ENCODE data around the gene LMNA.
"Not testable (repeated sequence)": the region's sequence is repeated elsewhere in the genome, so short reads cannot be mapped to it uniquely, and the experiment has no call there.

Gene LMNA

GRCh38 chr1:156070548-156070947, 44.0 kb upstream of the LMNA start:
- POLR2A ChIA-PET = no interaction called here
- DNase-seq (ENCODE audit: extremely low spot score) = no peak
- CTCF ChIA-PET = no interaction called here
- TF ChIP-seq, protein P1, sequence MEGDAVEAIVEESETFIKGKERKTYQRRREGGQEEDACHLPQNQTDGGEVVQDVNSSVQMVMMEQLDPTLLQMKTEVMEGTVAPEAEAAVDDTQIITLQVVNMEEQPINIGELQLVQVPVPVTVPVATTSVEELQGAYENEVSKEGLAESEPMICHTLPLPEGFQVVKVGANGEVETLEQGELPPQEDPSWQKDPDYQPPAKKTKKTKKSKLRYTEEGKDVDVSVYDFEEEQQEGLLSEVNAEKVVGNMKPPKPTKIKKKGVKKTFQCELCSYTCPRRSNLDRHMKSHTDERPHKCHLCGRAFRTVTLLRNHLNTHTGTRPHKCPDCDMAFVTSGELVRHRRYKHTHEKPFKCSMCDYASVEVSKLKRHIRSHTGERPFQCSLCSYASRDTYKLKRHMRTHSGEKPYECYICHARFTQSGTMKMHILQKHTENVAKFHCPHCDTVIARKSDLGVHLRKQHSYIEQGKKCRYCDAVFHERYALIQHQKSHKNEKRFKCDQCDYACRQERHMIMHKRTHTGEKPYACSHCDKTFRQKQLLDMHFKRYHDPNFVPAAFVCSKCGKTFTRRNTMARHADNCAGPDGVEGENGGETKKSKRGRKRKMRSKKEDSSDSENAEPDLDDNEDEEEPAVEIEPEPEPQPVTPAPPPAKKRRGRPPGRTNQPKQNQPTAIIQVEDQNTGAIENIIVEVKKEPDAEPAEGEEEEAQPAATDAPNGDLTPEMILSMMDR (IDR thresholded peaks at IDR 0.05; ENCODE audit: control extremely low read depth, extremely low read depth, low read depth, missing control alignments) = no peak

DNA sequence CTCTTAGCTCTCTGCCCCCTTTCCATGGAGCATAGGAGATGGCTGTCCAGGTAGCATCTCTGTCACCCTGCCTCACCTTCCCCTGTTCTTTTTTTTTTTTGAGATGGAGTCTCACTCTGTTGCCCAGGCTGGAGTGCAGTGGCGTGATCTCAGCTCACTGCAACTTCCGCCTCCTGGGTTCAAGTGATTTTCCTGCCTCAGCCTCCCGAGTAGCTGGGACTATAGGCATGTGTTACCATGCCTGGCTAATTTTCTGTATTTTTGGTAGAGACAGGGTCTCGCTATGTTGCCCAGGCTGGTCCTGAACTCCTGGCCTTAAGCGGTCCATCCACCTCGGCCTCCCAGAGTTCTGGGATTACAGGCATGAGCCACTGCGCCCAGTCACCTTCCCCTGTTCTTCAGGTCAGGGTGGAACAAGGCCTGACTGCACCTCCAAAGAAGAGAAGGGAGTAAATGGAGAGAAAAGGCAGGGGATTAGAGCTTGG, 43.1 kb upstream of the LMNA start:
- DNase-seq (ENCODE audit: extremely low spot score); POLR2A ChIA-PET: not testable (repeated sequence)
- CTCF ChIA-PET = interaction anchor here (1.3 kb wide), 1 partner anchor 58 kb away, joined by 3 read pairs; no protein-coding TSS in a partner anchor

- ChIA-PET POLR2A (no interaction called here), CTCF (interaction anchor here (1.1 to 1.3 kb wide), 2 partner anchors 58 to 134 kb away, joined by 3 read pairs; no protein-coding TSS in a partner anchor)
- DNase-seq (ENCODE audit: extremely low spot score) = no peak
- TF ChIP-seq, protein P1 (IDR thresholded peaks at IDR 0.05; ENCODE audit: control extremely low read depth, extremely low read depth, low read depth, missing control alignments) = no peak
Measured at GRCh38 chr1:156072251-156072650, 42.3 kb upstream of the LMNA start.

DNA sequence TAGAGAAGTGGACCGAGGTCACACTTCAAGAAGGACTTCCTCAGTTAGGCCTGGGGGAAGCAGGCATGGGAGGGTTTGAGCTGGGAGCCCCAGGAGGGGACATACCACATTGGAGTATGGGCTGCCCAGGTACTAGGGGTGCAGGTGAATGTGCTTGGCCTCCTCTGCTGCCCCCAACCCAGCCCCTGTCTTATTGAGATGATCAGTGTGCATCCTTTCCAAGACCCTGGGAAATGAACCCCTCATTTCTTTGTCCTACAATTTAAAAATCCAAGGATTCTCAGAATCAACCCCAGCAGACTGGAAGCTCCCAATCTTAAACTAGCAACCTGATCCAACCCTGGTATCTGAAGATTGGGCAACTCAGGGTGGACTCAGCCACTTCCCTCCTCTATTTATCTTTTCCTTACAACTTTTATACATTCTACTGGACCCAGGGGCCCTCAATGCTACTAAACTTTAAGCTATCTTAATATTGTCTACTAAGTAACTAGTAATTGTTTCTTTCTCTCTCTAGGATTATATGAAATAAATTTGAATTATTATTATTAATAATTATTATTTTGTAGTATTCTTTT, 41.3 kb upstream of the LMNA start:
- CTCF ChIA-PET = interaction anchor here (1.0 to 1.2 kb wide), 4 partner anchors 8 to 246 kb away, joined by 3 read pairs; no protein-coding TSS in a partner anchor

GRCh38 chr1:156073740-156074139, 40.8 kb upstream of the LMNA start:
- ChIA-PET POLR2A (no interaction called here), CTCF (interaction anchor here (1.0 to 1.2 kb wide), 3 partner anchors 9 to 245 kb away, joined by 3 read pairs; no protein-coding TSS in a partner anchor)
- DNase-seq (ENCODE audit: extremely low spot score) = no peak
- TF ChIP-seq, protein P1 (IDR thresholded peaks at IDR 0.05; ENCODE audit: control extremely low read depth, extremely low read depth, low read depth, missing control alignments) = no peak

More for the DNA sequence above, 41.3 kb upstream of the LMNA start:
- no peak for DNase-seq (ENCODE audit: extremely low spot score)
- TF ChIP-seq, protein P1 (IDR thresholded peaks at IDR 0.05; ENCODE audit: control extremely low read depth, extremely low read depth, low read depth, missing control alignments) = no peak
- POLR2A ChIA-PET = no interaction called here

GRCh38 chr1:156074661-156075060, 39.9 kb upstream of the LMNA start:
- TF ChIP-seq, protein P1 (IDR thresholded peaks at IDR 0.05; ENCODE audit: control extremely low read depth, extremely low read depth, low read depth, missing control alignments) = no peak
- POLR2A ChIA-PET = no interaction called here
- DNase-seq (ENCODE audit: extremely low spot score) = no peak
- CTCF ChIA-PET = interaction anchor here (1.2 to 2.5 kb wide), 6 partner anchors 9 to 150 kb away, joined by 3 to 23 read pairs (median 5); no protein-coding TSS in a partner anchor

GRCh38 chr1:156075162-156075561, 39.3 kb upstream of the LMNA start:
- CTCF ChIA-PET = interaction anchor here (0.8 to 2.5 kb wide), 7 partner anchors 9 to 150 kb away, joined by 3 to 23 read pairs (median 5); no protein-coding TSS in a partner anchor
- POLR2A ChIA-PET = no interaction called here

More at GRCh38 chr1:156075162-156075561, 39.3 kb upstream of the LMNA start:
- TF ChIP-seq, protein P1 (IDR thresholded peaks at IDR 0.05; ENCODE audit: control extremely low read depth, extremely low read depth, low read depth, missing control alignments) = no peak
- DNase-seq (ENCODE audit: extremely low spot score) = no peak
